Stomach (tissue), 9 donors: ENCODE results near the gene FNDC3B. TPM values are rescaled to one million over a fixed set of nuclear protein-coding genes. Genes with fewer than 3 reads are reported as not detected.

Experiments
- DNase-seq, 2 donors: peaks; one replicate each; pipeline versions ENCODE4 v3.0.0 to v3.0.0-alpha.2; 2013 to 2019
- H3K27ac ChIP-seq, 5 donors: fragments of 200-600 bp in 4 of 5; sonication (generic) in 4 of 5; one replicate each; pipeline ENCODE4 v1.5.1; 2013 to 2019; ENCODE audit warnings: mild to moderate bottlenecking in 1 of 5, moderate library complexity in 1 of 5
- H3K27me3 ChIP-seq, 3 donors: fragments of 200-600 bp; sonication (generic); one replicate each; pipeline ENCODE4 v1.5.1; 2017 to 2019; ENCODE audit warnings: mixed run types in 1 of 3
- H3K36me3 ChIP-seq, 4 donors: fragments of 200-600 bp; sonication (generic); 1 replicate in 3 of 4; 2 replicates in 1 of 4; pipeline ENCODE4 v1.5.1; 2016 to 2019
- H3K4me1 ChIP-seq, 4 donors: fragments of 200-600 bp; sonication (generic); one replicate each; pipeline ENCODE4 v1.5.1; 2016 to 2019
- H3K4me3 ChIP-seq, 4 donors: fragments of 200-600 bp; sonication (generic) in 3 of 4; one replicate each; pipeline ENCODE4 v1.5.1; 2016 to 2019; ENCODE audit warnings: mild to moderate bottlenecking in 1 of 4
- H3K9me3 ChIP-seq, 4 donors: fragments of 200-600 bp; sonication (generic); one replicate each; pipeline ENCODE4 v1.5.1; 2016 to 2019
- EP300 ChIP-seq: sonication (generic); formaldehyde crosslinking; IDR thresholded peaks from one replicate; pipeline ENCODE4 v1.6.1; 2017; ENCODE audit warnings: antibody characterized with exemption
- POLR2A ChIP-seq, 4 donors: fragments of 450-650 bp; IDR thresholded peaks; one replicate each; pipeline ENCODE4 v1.6.1; 2016; ENCODE audit warnings: antibody characterized with exemption in 4 of 4, control low read depth in 2 of 4, mild to moderate bottlenecking in 1 of 4, moderate library complexity in 1 of 4
- POLR2AphosphoS5 ChIP-seq, 3 donors: sonication (generic); formaldehyde crosslinking; IDR thresholded peaks; one replicate each; pipeline ENCODE4 v1.6.1; 2016; ENCODE audit warnings: antibody characterized with exemption in 3 of 3
- WGBS, 5 donors: extraction: QIAGEN DNeasy Blood & Tissue Kit in 3 of 5; methylation state at CpG; one replicate each; pipeline versions ENCODE4 v1.1.5 to v1.1.7; 2013 to 2018; 5-methylcytosine and 5-hydroxymethylcytosine counted together
- intact Hi-C: fragments of 100-400 bp; cut with DNase I; formaldehyde crosslinking; loops from one replicate; pipeline ENCODE4 v1.15.1; 2023; ENCODE audit warnings: low total_unique reads
- polyA plus RNA-seq, 3 donors: library from polyadenylated mRNA; stranded (reverse); fragments of 200-250 nt; gene quantifications; one replicate each; pipeline ENCODE4 v1.2.3, GENCODE V29; 2013
- total RNA-seq, 5 donors: library from RNA; depleted of rRNA; stranded (reverse); fragments of >200 nt; gene quantifications; one replicate each; pipeline versions ENCODE4 v1.1.0 to v1.2.3, GENCODE V29; 2014 to 2016
- TF ChIP-seq, protein P1 (sequence below), 7 experiments: fragments of 450-650 bp in 4 of 7; fragments of 200-600 bp in 3 of 7; sonication (generic) in 3 of 7; IDR thresholded peaks; one replicate each; pipeline ENCODE4 v1.5.1; 2016 to 2019; ENCODE audit warnings: antibody characterized with exemption in 7 of 7, control low read depth in 2 of 7, mild to moderate bottlenecking in 1 of 7
- donor health status: healthy with polysubstance abuse.
- donor health status: Bipolar disorder and iron deficiency.
- donor health status: healthy.

Gene FNDC3B
- total and polyA plus RNA-seq, 8 donors: 6.0 to 229 (median 53.7) TPM

- H3K27ac ChIP-seq: no peak overlapping the region
- H3K9me3 ChIP-seq: no peaks in the 10 kb centered on the region
- intact Hi-C loops: no loop called here
- 47 to 81% (median 62%) methylated on average over 3 of the region's 3 CpGs for WGBS, 5 donors
- H3K4me1 ChIP-seq: peaks cover 0 to 23% (median 6%) of the 10 kb centered on the region in 4 donors
- no peaks in the 10 kb centered on the region for H3K27me3 ChIP-seq
- TF ChIP-seq POLR2AphosphoS5 (IDR thresholded peaks at IDR 0.05) (no peak), POLR2A (IDR thresholded peaks at IDR 0.05) (no peak), EP300 (no peak)
- TF ChIP-seq, protein P1, sequence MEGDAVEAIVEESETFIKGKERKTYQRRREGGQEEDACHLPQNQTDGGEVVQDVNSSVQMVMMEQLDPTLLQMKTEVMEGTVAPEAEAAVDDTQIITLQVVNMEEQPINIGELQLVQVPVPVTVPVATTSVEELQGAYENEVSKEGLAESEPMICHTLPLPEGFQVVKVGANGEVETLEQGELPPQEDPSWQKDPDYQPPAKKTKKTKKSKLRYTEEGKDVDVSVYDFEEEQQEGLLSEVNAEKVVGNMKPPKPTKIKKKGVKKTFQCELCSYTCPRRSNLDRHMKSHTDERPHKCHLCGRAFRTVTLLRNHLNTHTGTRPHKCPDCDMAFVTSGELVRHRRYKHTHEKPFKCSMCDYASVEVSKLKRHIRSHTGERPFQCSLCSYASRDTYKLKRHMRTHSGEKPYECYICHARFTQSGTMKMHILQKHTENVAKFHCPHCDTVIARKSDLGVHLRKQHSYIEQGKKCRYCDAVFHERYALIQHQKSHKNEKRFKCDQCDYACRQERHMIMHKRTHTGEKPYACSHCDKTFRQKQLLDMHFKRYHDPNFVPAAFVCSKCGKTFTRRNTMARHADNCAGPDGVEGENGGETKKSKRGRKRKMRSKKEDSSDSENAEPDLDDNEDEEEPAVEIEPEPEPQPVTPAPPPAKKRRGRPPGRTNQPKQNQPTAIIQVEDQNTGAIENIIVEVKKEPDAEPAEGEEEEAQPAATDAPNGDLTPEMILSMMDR (IDR thresholded peaks at IDR 0.05): no peak
- DNase-seq: no peak
- H3K4me3 ChIP-seq: no peak overlapping the region
- H3K36me3 ChIP-seq: peaks cover 1 to 27% (median 10%) of the 10 kb centered on the region in 4 donors
Observed at GRCh38 chr3:172232579-172233212, 193.3 kb downstream of the FNDC3B start.

GRCh38 chr3:172233474-172234277 lies 194.3 kb downstream of the FNDC3B start:
- intact Hi-C loops: no loop called here
- WGBS, 5 donors: 77 to 85% (median 78%) methylated on average over 8 of the region's 8 CpGs
- Histone ChIP-seq H3K4me1 (peaks cover 0 to 17% (median 6%) of the 10 kb centered on the region in 4 donors), H3K9me3 (no peaks in the 10 kb centered on the region), H3K27ac (no peak overlapping the region), H3K36me3 (peaks cover 0 to 19% (median 3%) of the 10 kb centered on the region in 4 donors), H3K4me3 (no peak overlapping the region), H3K27me3 (no peaks in the 10 kb centered on the region)
- TF ChIP-seq EP300: no peak
- no peak for DNase-seq

DNA sequence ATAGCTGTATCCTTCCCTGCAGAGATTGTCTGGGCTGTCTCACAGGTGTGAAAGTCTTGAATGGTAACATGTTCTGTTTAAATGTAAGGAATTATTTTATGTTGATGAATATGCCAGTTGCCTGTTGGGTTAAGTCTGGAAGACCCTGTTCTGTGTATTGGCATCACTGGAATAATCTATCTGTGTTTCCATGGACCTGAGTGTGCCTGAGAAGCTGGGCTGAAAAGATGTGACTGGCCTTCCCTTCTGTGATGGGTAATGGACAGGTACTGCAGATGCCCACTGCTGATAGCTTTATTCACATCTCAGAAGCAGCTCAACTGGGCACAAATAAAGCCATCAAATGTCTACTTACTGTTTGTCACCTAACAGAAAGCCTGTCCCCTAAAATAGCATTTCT lies 196.3 kb downstream of the FNDC3B start:
- peaks cover 0 to 7% (median 1%) of the 10 kb centered on the region in 4 donors for H3K36me3 ChIP-seq
- H3K27me3 ChIP-seq: no peaks in the 10 kb centered on the region
- no peak for TF ChIP-seq EP300
- TF ChIP-seq, protein P1 (IDR thresholded peaks at IDR 0.05): no peak
- TF ChIP-seq POLR2A (IDR thresholded peaks at IDR 0.05): no peak
- no peak for TF ChIP-seq POLR2AphosphoS5 (IDR thresholded peaks at IDR 0.05)
- H3K4me1 ChIP-seq: peaks cover 0 to 23% (median 9%) of the 10 kb centered on the region in 4 donors
- intact Hi-C loops: no loop called here
- H3K9me3 ChIP-seq: no peaks in the 10 kb centered on the region
- DNase-seq: no peak
- H3K4me3 ChIP-seq: no peak overlapping the region
- H3K27ac ChIP-seq: no peak overlapping the region

GRCh38 chr3:172236771-172237742 lies 197.7 kb downstream of the FNDC3B start:
- no peak for DNase-seq
- Histone ChIP-seq H3K4me3 (no peak overlapping the region), H3K4me1 (peaks cover 0 to 23% (median 9%) of the 10 kb centered on the region in 4 donors), H3K27me3 (no peaks in the 10 kb centered on the region), H3K9me3 (peaks cover 0 to 2% (median 0%) of the 10 kb centered on the region in 4 donors), H3K36me3 (peaks cover 0 to 9% (median under 1%) of the 10 kb centered on the region in 4 donors), H3K27ac (no peak overlapping the region)
- intact Hi-C loops: no loop called here
- TF ChIP-seq POLR2A (IDR thresholded peaks at IDR 0.05) (no peak), POLR2AphosphoS5 (IDR thresholded peaks at IDR 0.05) (no peak), EP300 (no peak)
- TF ChIP-seq, protein P1 (IDR thresholded peaks at IDR 0.05): no peak
- WGBS, 5 donors: 74 to 81% (median 77%) methylated on average over 5 of the region's 5 CpGs
